ENCODE data around the gene XKR3. TPM values are rescaled to one million over a fixed set of nuclear protein-coding genes. Genes with fewer than 3 reads are reported as not detected.
"Not testable (repeated sequence)": the region's sequence is repeated elsewhere in the genome, so short reads cannot be mapped to it uniquely, and the experiment has no call there.

XKR3 gene
- total RNA-seq, 1 experiment from 2014 or later: not detected

DNA sequence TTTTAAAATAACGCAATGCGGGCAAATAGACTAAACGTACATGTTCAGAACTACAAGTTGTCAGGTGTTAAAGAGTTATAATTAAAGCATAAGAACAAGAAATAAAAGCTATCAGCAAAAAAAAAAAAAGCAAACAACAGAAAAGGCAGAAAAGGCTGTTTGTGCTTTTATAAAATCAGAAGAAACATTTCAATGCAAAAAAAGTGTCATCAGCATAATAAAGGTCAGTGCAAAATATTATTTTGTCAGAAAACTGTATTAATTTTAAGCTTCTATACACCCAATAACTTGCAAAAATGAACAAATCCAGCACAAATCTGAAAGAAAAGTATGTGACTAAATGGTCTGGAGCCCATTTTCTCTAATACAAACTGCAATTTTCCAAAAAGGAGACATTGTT is 23.6 kb downstream of the XKR3 start:
- no peak overlapping the region for H3K4me2 ChIP-seq (ENCODE audit: low read length)
- no peaks in the 10 kb centered on the region for H3K27me3 ChIP-seq (ENCODE audit: low read length)
- ATAC-seq (no peak), DNase-seq (no peak)
- intact Hi-C loops (cut with micrococcal nuclease): no loop called here
- H3K4me1 ChIP-seq (ENCODE audit: insufficient read depth, low read length): no peaks in the 10 kb centered on the region
- ChIA-PET POLR2A (ENCODE audit: unreplicated experiment) (no interaction called here), CTCF (no interaction called here)
- H3K9me3 ChIP-seq (ENCODE audit: low read length): no peaks in the 10 kb centered on the region
- H3F3A ChIP-seq (ENCODE audit: low read length, unreplicated experiment): no peaks in the 10 kb centered on the region
- no peaks in the 10 kb centered on the region for H3K9me2 ChIP-seq (replicated peaks; ENCODE audit: low read length)
- no peak overlapping the region for H3K4me3 ChIP-seq (ENCODE audit: low read length)
- H3K36me3 ChIP-seq (ENCODE audit: low read depth, low read length): no peaks in the 10 kb centered on the region
- no peak overlapping the region for H2AFZ ChIP-seq (ENCODE audit: low read length)
- TF ChIP-seq, protein P1, sequence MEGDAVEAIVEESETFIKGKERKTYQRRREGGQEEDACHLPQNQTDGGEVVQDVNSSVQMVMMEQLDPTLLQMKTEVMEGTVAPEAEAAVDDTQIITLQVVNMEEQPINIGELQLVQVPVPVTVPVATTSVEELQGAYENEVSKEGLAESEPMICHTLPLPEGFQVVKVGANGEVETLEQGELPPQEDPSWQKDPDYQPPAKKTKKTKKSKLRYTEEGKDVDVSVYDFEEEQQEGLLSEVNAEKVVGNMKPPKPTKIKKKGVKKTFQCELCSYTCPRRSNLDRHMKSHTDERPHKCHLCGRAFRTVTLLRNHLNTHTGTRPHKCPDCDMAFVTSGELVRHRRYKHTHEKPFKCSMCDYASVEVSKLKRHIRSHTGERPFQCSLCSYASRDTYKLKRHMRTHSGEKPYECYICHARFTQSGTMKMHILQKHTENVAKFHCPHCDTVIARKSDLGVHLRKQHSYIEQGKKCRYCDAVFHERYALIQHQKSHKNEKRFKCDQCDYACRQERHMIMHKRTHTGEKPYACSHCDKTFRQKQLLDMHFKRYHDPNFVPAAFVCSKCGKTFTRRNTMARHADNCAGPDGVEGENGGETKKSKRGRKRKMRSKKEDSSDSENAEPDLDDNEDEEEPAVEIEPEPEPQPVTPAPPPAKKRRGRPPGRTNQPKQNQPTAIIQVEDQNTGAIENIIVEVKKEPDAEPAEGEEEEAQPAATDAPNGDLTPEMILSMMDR (conservative IDR thresholded peaks at IDR 0.05; ENCODE audit: low read depth, low read length): no peak
- no peak for TF ChIP-seq EZH2 (IDR thresholded peaks at IDR 0.05; ENCODE audit: low read length, unreplicated experiment)
- TF ChIP-seq EZH2phosphoT487 (IDR thresholded peaks at IDR 0.05; ENCODE audit: borderline replicate concordance, low read length): no peak
- BruUV-seq (replicated peaks): no TSS peak
- H3K9ac ChIP-seq (ENCODE audit: low read length): no peak overlapping the region
- no peak overlapping the region for H3K27ac ChIP-seq (ENCODE audit: low read length)
- no peaks in the 10 kb centered on the region for H4K20me1 ChIP-seq (ENCODE audit: low read length)
- H3K79me2 ChIP-seq (ENCODE audit: low read length): no peaks in the 10 kb centered on the region

DNA sequence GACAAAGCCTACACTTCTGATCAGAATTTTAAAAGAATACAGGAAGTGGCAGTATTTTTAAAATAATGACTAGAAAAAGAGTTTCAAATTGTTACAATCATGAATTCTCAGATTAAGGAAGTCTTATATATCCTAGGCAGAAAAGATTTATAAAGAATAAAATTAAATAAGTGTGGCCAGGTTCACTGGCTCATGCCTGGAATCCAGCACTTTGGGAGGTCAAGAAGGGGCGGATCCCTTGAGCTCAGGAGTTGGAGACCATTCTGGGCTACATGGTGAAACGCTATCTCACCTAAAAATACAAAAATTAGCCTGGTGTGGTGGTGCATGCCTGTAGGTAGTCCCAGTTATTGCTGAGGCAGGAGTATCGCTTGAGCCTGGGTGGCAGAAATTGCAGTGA is 24.1 kb downstream of the XKR3 start:
- POLR2A ChIA-PET (ENCODE audit: unreplicated experiment): no interaction called here

DNA sequence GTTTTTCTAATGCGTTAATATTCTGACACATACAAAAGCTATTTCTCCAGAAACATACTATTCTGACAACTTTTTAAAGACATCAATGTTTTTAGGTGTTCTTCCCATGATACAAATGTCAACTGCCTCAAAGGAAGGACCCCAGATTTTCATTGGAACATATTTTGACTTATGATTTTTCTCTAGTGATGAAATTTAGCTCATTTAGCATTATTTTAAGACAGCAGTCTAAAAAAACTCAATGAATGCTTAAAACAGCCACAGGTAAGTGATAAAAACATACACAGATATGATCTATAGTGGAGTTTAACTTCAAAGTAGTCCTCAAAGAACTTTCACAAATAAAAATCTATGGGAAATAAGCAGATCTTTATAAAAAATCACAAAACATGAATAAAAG is 24.9 kb downstream of the XKR3 start:
- H3K79me2 ChIP-seq (ENCODE audit: low read length): no peaks in the 10 kb centered on the region
- TF ChIP-seq EZH2 (IDR thresholded peaks at IDR 0.05; ENCODE audit: low read length, unreplicated experiment) (no peak), EZH2phosphoT487 (IDR thresholded peaks at IDR 0.05; ENCODE audit: borderline replicate concordance, low read length) (no peak)
- TF ChIP-seq, protein P1 (conservative IDR thresholded peaks at IDR 0.05; ENCODE audit: low read depth, low read length): no peak
- no peak for ATAC-seq
- intact Hi-C loops (cut with micrococcal nuclease): no loop called here
- no peak overlapping the region for H3K4me3 ChIP-seq (ENCODE audit: low read length)
- no peaks in the 10 kb centered on the region for H3K4me1 ChIP-seq (ENCODE audit: insufficient read depth, low read length)
- H3K27ac ChIP-seq (ENCODE audit: low read length): no peak overlapping the region
- BruUV-seq (replicated peaks): no TSS peak
- no peak for DNase-seq
- no peaks in the 10 kb centered on the region for H4K20me1 ChIP-seq (ENCODE audit: low read length)
- no peaks in the 10 kb centered on the region for H3K27me3 ChIP-seq (ENCODE audit: low read length)
- no peak overlapping the region for H3K4me2 ChIP-seq (ENCODE audit: low read length)
- no peaks in the 10 kb centered on the region for H3K9me3 ChIP-seq (ENCODE audit: low read length)
- POLR2A ChIA-PET (ENCODE audit: unreplicated experiment): no interaction called here
- no peak overlapping the region for H3K9ac ChIP-seq (ENCODE audit: low read length)
- no peaks in the 10 kb centered on the region for H3K36me3 ChIP-seq (ENCODE audit: low read depth, low read length)
- no peak overlapping the region for H2AFZ ChIP-seq (ENCODE audit: low read length)
- CTCF ChIA-PET: no interaction called here
- no peaks in the 10 kb centered on the region for H3F3A ChIP-seq (ENCODE audit: low read length, unreplicated experiment)
- H3K9me2 ChIP-seq (replicated peaks; ENCODE audit: low read length): no peaks in the 10 kb centered on the region

More for the DNA sequence above, 24.1 kb downstream of the XKR3 start:
- H3K4me2 ChIP-seq (ENCODE audit: low read length): no peak overlapping the region
- no peaks in the 10 kb centered on the region for H3K36me3 ChIP-seq (ENCODE audit: low read depth, low read length)
- no peaks in the 10 kb centered on the region for H3F3A ChIP-seq (ENCODE audit: low read length, unreplicated experiment)
- no peaks in the 10 kb centered on the region for H3K4me1 ChIP-seq (ENCODE audit: insufficient read depth, low read length)
- CTCF ChIA-PET: no interaction called here
- no peak overlapping the region for H2AFZ ChIP-seq (ENCODE audit: low read length)
- H3K79me2 ChIP-seq (ENCODE audit: low read length): no peaks in the 10 kb centered on the region
- no peak overlapping the region for H3K4me3 ChIP-seq (ENCODE audit: low read length)
- no peaks in the 10 kb centered on the region for H4K20me1 ChIP-seq (ENCODE audit: low read length)
- intact Hi-C loops (cut with micrococcal nuclease): no loop called here
- BruUV-seq (replicated peaks): no TSS peak
- TF ChIP-seq, protein P1 (conservative IDR thresholded peaks at IDR 0.05; ENCODE audit: low read depth, low read length): no peak
- TF ChIP-seq EZH2phosphoT487 (IDR thresholded peaks at IDR 0.05; ENCODE audit: borderline replicate concordance, low read length) (no peak), EZH2 (IDR thresholded peaks at IDR 0.05; ENCODE audit: low read length, unreplicated experiment) (no peak)
- H3K9me2 ChIP-seq (replicated peaks; ENCODE audit: low read length): no peaks in the 10 kb centered on the region
- no peak overlapping the region for H3K27ac ChIP-seq (ENCODE audit: low read length)
- ATAC-seq: no peak
- H3K9ac ChIP-seq (ENCODE audit: low read length): no peak overlapping the region
- H3K9me3 ChIP-seq (ENCODE audit: low read length): no peaks in the 10 kb centered on the region
- no peak for DNase-seq
- H3K27me3 ChIP-seq (ENCODE audit: low read length): no peaks in the 10 kb centered on the region

DNA sequence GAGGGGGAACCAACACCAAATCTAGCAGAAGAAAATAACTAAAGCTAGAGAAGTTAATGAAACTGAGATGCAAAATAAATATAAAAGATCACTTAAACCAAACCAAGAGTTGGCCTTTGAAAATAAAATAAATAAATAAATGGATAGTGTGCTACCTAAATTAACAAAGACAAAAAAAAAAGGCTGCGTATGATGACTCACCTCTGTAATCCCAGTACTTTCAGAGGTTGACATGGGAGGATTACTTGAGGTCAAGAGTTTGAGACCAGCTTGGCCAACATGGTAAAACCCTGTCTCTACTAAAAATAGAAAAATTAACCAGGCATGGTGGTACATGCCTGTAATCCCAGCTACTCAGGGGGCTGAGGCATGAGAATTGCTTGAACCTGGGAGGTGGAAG is 29.7 kb downstream of the XKR3 start:
- H2AFZ ChIP-seq (ENCODE audit: low read length); H3K4me3 ChIP-seq (ENCODE audit: low read length); POLR2A ChIA-PET (ENCODE audit: unreplicated experiment); H3K79me2 ChIP-seq (ENCODE audit: low read length); H3F3A ChIP-seq (ENCODE audit: low read length, unreplicated experiment); H3K9me3 ChIP-seq (ENCODE audit: low read length); BruUV-seq (replicated peaks); H3K4me2 ChIP-seq (ENCODE audit: low read length); H3K36me3 ChIP-seq (ENCODE audit: low read depth, low read length); CTCF ChIA-PET; H3K9me2 ChIP-seq (replicated peaks; ENCODE audit: low read length); ATAC-seq; H3K4me1 ChIP-seq (ENCODE audit: insufficient read depth, low read length); H3K9ac ChIP-seq (ENCODE audit: low read length); H3K27me3 ChIP-seq (ENCODE audit: low read length); intact Hi-C loops (cut with micrococcal nuclease); H3K27ac ChIP-seq (ENCODE audit: low read length); H4K20me1 ChIP-seq (ENCODE audit: low read length); DNase-seq: not testable (repeated sequence)
